Measurements from ENCODE around the gene CREBBP.

The CREBBP gene

GRCh38 chr16:3735541-3735940 is 145.0 kb downstream of the CREBBP start:
- DNase-seq (ENCODE audit: low read depth), result no peak

- no peak for DNase-seq (ENCODE audit: low read depth)
These were observed 145.7 kb downstream of the CREBBP start for GRCh38 chr16:3734758-3735221.

GRCh38 chr16:3734084-3734757 is 146.3 kb downstream of the CREBBP start:
- DNase-seq (ENCODE audit: low read depth), result no peak

- no peak for DNase-seq (ENCODE audit: low read depth)
These were observed 148.3 kb downstream of the CREBBP start for GRCh38 chr16:3732171-3732570.

GRCh38 chr16:3731126-3731935 is 149.2 kb downstream of the CREBBP start:
- no peak for DNase-seq (ENCODE audit: low read depth)

- DNase-seq (ENCODE audit: low read depth), result no peak
These were observed 150.1 kb downstream of the CREBBP start for GRCh38 chr16:3730161-3731125.

GRCh38 chr16:3729161-3730112 is 151.1 kb downstream of the CREBBP start:
- DNase-seq (ENCODE audit: low read depth), result no peak

GRCh38 chr16:3728424-3729160 is 151.9 kb downstream of the CREBBP start:
- DNase-seq (ENCODE audit: low read depth), result no peak

- DNase-seq (ENCODE audit: low read depth), result no peak
These were observed 152.6 kb downstream of the CREBBP start for GRCh38 chr16:3727806-3728381.

- DNase-seq (ENCODE audit: low read depth), result no peak
These were observed 154.4 kb downstream of the CREBBP start for GRCh38 chr16:3726021-3726687.

GRCh38 chr16:3725276-3725675 is 155.2 kb downstream of the CREBBP start:
- no peak for DNase-seq (ENCODE audit: low read depth)

GRCh38 chr16:3722508-3722907 is 158.0 kb downstream of the CREBBP start:
- DNase-seq (ENCODE audit: low read depth), result no peak

GRCh38 chr16:3720418-3720817 is 160.1 kb downstream of the CREBBP start:
- DNase-seq (ENCODE audit: low read depth), result no peak

GRCh38 chr16:3718628-3719027 is 161.9 kb downstream of the CREBBP start:
- DNase-seq (ENCODE audit: low read depth), result no peak

GRCh38 chr16:3718019-3718391 is 162.5 kb downstream of the CREBBP start:
- no peak for DNase-seq (ENCODE audit: low read depth)

GRCh38 chr16:3717235-3718018 is 163.1 kb downstream of the CREBBP start, which contains the start of gene TRAP1:
TSS of gene TRAP1 (minus strand) at chr16:3717524. CDS start at chr16:3717508, 16 bp downstream.
- DNase-seq (ENCODE audit: low read depth), result peak; percentile 93

- DNase-seq (ENCODE audit: low read depth), result no peak
These were observed 163.7 kb downstream of the CREBBP start for GRCh38 chr16:3716831-3717234.

GRCh38 chr16:3715430-3715829 is 165.1 kb downstream of the CREBBP start:
- no peak for DNase-seq (ENCODE audit: low read depth)
